Measurements from ENCODE around the gene PEX19.

PEX19 gene

GRCh38 chr1:160237558-160237957 is 47.4 kb downstream of the PEX19 start:
- DNase-seq = no peak

- no peak for DNase-seq
Observed at GRCh38 chr1:160236806-160237205, 48.1 kb downstream of the PEX19 start.

- no peak for DNase-seq
Observed at GRCh38 chr1:160232911-160233310, 52.0 kb downstream of the PEX19 start.

- DNase-seq = no peak
Observed at GRCh38 chr1:160228431-160228830, 56.5 kb downstream of the PEX19 start.

GRCh38 chr1:160227561-160227960 is 57.4 kb downstream of the PEX19 start:
- DNase-seq = no peak

GRCh38 chr1:160227034-160227433 is 57.9 kb downstream of the PEX19 start:
- no peak for DNase-seq
